Sigmoid colon (tissue), 4 donors: ENCODE data around the gene AGXT2.

Experiments
- POLR2A ChIP-seq, 2 donors: fragments of 450-650 bp; IDR thresholded peaks; one replicate each; pipeline ENCODE4 v1.6.1; 2016; ENCODE audit warnings: antibody characterized with exemption in 2 of 2, mild to moderate bottlenecking in 2 of 2, moderate library complexity in 2 of 2
- POLR2AphosphoS5 ChIP-seq, 4 donors: sonication (generic); formaldehyde crosslinking; IDR thresholded peaks; one replicate each; pipeline ENCODE4 v1.6.1; 2017; ENCODE audit warnings: antibody characterized with exemption in 4 of 4

- TF ChIP-seq POLR2A (IDR thresholded peaks at IDR 0.05) (no peak), POLR2AphosphoS5 (IDR thresholded peaks at IDR 0.05) (no peak)
Measured at GRCh38 chr5:35089334-35090314, 41.9 kb upstream of the AGXT2 start.
